Measurements from ENCODE around the gene ARL2.

The ARL2 gene

GRCh38 chr11:65060913-65061408 is 47.0 kb downstream of the ARL2 start:
- no peak for TF ChIP-seq CTCF (IDR thresholded peaks at IDR 0.05; ENCODE audit: insufficient read depth, low read depth, low read length, missing control alignments)
- no peak overlapping the region for H3K4me3 ChIP-seq (ENCODE audit: low read depth, low read length)
- DNase-seq (ENCODE audit: low read depth) = no peak

GRCh38 chr11:65063532-65063931 is 49.6 kb downstream of the ARL2 start:
- DNase-seq (ENCODE audit: low read depth) = no peak
- no peak overlapping the region for H3K4me3 ChIP-seq (ENCODE audit: low read depth, low read length)
- no peak for TF ChIP-seq CTCF (IDR thresholded peaks at IDR 0.05; ENCODE audit: insufficient read depth, low read depth, low read length, missing control alignments)

DNA sequence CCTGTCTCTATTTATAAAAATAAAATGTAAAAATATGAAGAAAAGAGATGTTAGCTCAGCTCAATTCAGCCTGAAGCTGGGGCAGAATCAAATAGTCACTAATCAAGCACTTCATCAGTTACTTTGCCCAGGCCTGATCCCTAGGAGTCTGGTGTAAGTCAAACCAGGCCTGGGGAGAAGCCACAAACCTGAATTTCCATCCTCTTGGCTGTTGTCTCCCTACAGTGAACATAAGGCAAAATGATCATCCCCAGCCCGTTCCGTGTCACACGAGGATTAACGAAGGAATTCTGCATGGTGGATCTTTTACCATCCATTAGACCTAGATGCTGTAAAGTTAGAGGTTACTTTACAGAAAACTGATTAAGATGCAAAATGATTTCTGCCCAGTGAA is 50.9 kb downstream of the ARL2 start:
- no peak for DNase-seq (ENCODE audit: low read depth)
- no peak for TF ChIP-seq CTCF (IDR thresholded peaks at IDR 0.05; ENCODE audit: insufficient read depth, low read depth, low read length, missing control alignments)
- no peak overlapping the region for H3K4me3 ChIP-seq (ENCODE audit: low read depth, low read length)

GRCh38 chr11:65065851-65066250 is 51.9 kb downstream of the ARL2 start:
- DNase-seq (ENCODE audit: low read depth) = no peak
- no peak for TF ChIP-seq CTCF (IDR thresholded peaks at IDR 0.05; ENCODE audit: insufficient read depth, low read depth, low read length, missing control alignments)
- no peak overlapping the region for H3K4me3 ChIP-seq (ENCODE audit: low read depth, low read length)

GRCh38 chr11:65066315-65066714 is 52.4 kb downstream of the ARL2 start:
- no peak for DNase-seq (ENCODE audit: low read depth)
- TF ChIP-seq CTCF (IDR thresholded peaks at IDR 0.05; ENCODE audit: insufficient read depth, low read depth, low read length, missing control alignments) = no peak
- no peak overlapping the region for H3K4me3 ChIP-seq (ENCODE audit: low read depth, low read length)

DNA sequence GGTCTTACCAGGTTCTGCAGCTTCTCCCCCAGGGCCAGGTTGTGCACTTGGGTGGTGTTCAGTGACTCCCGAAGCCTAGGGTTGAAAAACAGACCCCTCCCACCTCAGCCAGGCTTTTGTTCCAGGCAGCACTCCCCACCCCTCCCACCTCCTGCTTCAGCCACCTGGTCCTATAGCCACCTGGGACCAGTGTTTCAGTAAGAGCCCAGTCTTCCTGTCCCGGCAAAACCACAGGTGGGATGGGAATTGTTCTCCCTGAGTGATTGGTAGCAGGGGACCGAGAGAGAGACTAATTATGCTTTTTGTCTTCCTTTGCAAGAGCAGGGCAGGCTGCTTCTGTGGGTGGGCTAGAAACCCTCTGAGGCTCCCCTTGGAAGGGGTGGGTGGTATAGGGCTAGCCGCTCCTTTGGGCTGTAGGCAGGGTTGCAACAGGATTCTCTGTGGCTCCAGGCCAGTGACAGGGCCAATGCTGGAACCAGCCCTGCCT is 52.9 kb downstream of the ARL2 start:
- no peak for DNase-seq (ENCODE audit: low read depth)
- no peak for TF ChIP-seq CTCF (IDR thresholded peaks at IDR 0.05; ENCODE audit: insufficient read depth, low read depth, low read length, missing control alignments)
- no peak overlapping the region for H3K4me3 ChIP-seq (ENCODE audit: low read depth, low read length)

- H3K4me3 ChIP-seq (ENCODE audit: low read depth, low read length) = no peak overlapping the region
- DNase-seq (ENCODE audit: low read depth) = peak; percentile 70
- TF ChIP-seq CTCF (IDR thresholded peaks at IDR 0.05; ENCODE audit: insufficient read depth, low read depth, low read length, missing control alignments) = no peak
Measured at GRCh38 chr11:65067446-65067845, 53.5 kb downstream of the ARL2 start.

Data from GM12865 (cell line).